ENCODE measurements around the gene BRK1. TPM values are rescaled to one million over a fixed set of nuclear protein-coding genes. Genes with fewer than 3 reads are reported as not detected.
A peak's percentile ranks its signal among the peaks of the same experiment; 100 is the strongest.
"Not testable (repeated sequence)": the region's sequence is repeated elsewhere in the genome, so short reads cannot be mapped to it uniquely, and the experiment has no call there.

BRK1 gene
- total and polyA plus RNA-seq, 4 donors: 28.3 to 82.2 (median 67.9) TPM

DNA sequence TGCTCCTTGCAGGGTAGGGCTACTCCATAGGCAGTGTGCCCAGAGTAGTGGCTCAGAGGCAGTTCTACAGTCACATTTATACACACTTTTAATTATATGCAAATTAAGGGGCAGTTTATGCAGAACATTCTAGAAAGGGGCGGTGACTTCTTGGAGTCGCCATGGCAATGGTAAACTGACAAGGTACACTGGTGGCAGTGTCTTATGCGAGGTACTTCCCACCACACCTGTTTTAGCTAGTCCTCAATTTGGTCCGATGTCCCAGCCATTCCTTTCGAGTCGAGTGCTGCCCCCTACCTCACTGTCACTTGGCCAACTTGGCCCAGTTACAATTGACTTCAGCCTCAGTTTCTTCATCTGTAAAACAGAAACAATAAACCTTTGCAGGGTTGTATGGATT lies 45.5 kb downstream of the BRK1 start (continued):
- TF ChIP-seq CTCF (IDR thresholded peaks at IDR 0.05; ENCODE audit: low read depth, low read length, missing input control) (no peak), ZBTB33 (IDR thresholded peaks at IDR 0.05) (no peak), FOXA1 (IDR thresholded peaks at IDR 0.05) (no peak), FOXA2 (IDR thresholded peaks at IDR 0.05) (no peak), HNF4A (conservative IDR thresholded peaks at IDR 0.05) (no peak), EGR1 (IDR thresholded peaks at IDR 0.05; ENCODE audit: low read depth in 2 of 2) (no peak)

DNA sequence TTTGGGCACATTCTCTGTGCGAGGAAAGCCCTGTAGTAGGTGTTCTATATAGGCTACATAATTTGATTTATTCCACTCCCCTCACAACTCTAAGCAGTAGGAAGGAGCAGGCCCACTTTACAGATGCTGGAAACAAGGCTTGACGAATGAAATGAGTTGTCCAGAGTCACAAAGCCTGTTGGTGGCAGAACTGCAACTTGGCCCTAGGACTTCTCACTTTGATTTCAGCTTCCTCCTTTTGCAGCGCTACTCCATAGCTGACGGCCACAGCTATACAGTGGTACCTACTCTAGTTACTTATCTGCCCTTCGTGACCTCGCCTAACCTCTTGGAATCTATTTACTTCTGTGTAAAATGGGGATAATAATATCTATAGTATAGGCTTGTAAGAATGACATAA lies 46.7 kb downstream of the BRK1 start:
- H3K27ac ChIP-seq (ENCODE audit: low read depth in 1 of 2, low read length in 2 of 2): no peak overlapping the region
- no peaks in the 10 kb centered on the region for H3K9me3 ChIP-seq (ENCODE audit: control insufficient read depth in 4 of 4, low read length in 3 of 4)
- no peak overlapping the region for H3K9ac ChIP-seq (ENCODE audit: low read depth in 1 of 2, low read length in 2 of 2)
- peaks cover 0 to 3% (median 0%) of the 10 kb centered on the region in 4 donors for H3K4me1 ChIP-seq (ENCODE audit: control insufficient read depth in 4 of 4, insufficient read depth in 4 of 4, low read length in 3 of 4)
- TF ChIP-seq HNF4G (IDR thresholded peaks at IDR 0.05) (no peak), FOXA2 (IDR thresholded peaks at IDR 0.05) (no peak), TAF1 (conservative IDR thresholded peaks at IDR 0.05) (no peak), RXRA (IDR thresholded peaks at IDR 0.05) (no peak), YY1 (IDR thresholded peaks at IDR 0.05) (no peak), CTCF (IDR thresholded peaks at IDR 0.05; ENCODE audit: low read depth, low read length, missing input control) (no peak), HNF4A (conservative IDR thresholded peaks at IDR 0.05) (no peak), MAX (IDR thresholded peaks at IDR 0.05) (no peak), GABPA (IDR thresholded peaks at IDR 0.05 in 1 of 2, conservative IDR thresholded peaks at IDR 0.05 in 1 of 2) (no peak), SP1 (IDR thresholded peaks at IDR 0.05) (no peak), FOXA1 (IDR thresholded peaks at IDR 0.05) (no peak), EGR1 (IDR thresholded peaks at IDR 0.05; ENCODE audit: low read depth in 2 of 2) (no peak), ATF3 (IDR thresholded peaks at IDR 0.05) (no peak), RAD21 (IDR thresholded peaks at IDR 0.05) (no peak), NR2F2 (IDR thresholded peaks at IDR 0.05) (no peak)
- no peak for DNase-seq (ENCODE audit: low spot score)
- no peak overlapping the region for H3K4me3 ChIP-seq (ENCODE audit: low read depth in 1 of 3, low read length in 3 of 3)
- H3K36me3 ChIP-seq (ENCODE audit: control insufficient read depth in 4 of 4, insufficient read depth in 3 of 4, low read depth in 1 of 4, low read length in 3 of 4): no peaks in the 10 kb centered on the region
- H3K27me3 ChIP-seq (ENCODE audit: control insufficient read depth in 4 of 4, insufficient read depth in 4 of 4, low read length in 3 of 4): no peaks in the 10 kb centered on the region
- WGBS: 90% methylated on average over 6 of the region's 6 CpGs

DNA sequence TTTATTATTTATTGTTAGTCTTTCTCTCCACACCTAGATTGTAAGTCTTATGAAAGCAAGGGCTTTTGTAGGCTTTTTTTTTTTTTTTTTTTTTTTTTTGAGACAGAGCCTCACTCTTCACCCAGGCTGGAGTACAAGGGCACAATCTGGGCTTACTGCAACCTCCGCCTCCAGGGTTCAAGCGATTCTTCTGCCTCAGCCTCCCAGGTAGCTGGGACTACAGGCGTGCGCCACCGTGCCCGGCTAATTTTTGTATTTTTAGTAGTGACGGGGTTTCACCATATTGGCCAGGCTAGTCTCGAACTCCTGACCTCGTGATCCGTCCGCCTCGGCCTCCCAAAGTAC lies 48.7 kb downstream of the BRK1 start:
- H3K9me3 ChIP-seq (ENCODE audit: control insufficient read depth in 4 of 4, low read length in 3 of 4); H3K36me3 ChIP-seq (ENCODE audit: control insufficient read depth in 4 of 4, insufficient read depth in 3 of 4, low read depth in 1 of 4, low read length in 3 of 4); H3K9ac ChIP-seq (ENCODE audit: low read depth in 1 of 2, low read length in 2 of 2); H3K27ac ChIP-seq (ENCODE audit: low read depth in 1 of 2, low read length in 2 of 2); H3K27me3 ChIP-seq (ENCODE audit: control insufficient read depth in 4 of 4, insufficient read depth in 4 of 4, low read length in 3 of 4); DNase-seq (ENCODE audit: low spot score); H3K4me1 ChIP-seq (ENCODE audit: control insufficient read depth in 4 of 4, insufficient read depth in 4 of 4, low read length in 3 of 4): not testable (repeated sequence)
- WGBS: 70% methylated on average over 12 of the region's 12 CpGs
- peak overlapping the region in 1 of 3 donors; percentile 69 for H3K4me3 ChIP-seq (ENCODE audit: low read depth in 1 of 3, low read length in 3 of 3)

Data from liver (tissue), 9 donors.